Fibroblast of gingiva (primary cell): ENCODE data around the gene TRPV6.

Experiments used
- DNase-seq: peaks from one replicate; pipeline ENCODE4 v3.0.0-alpha.2; 2011; ENCODE audit warnings: low read depth

The TRPV6 gene

GRCh38 chr7:142868188-142868985 lies 17.2 kb downstream of the TRPV6 start:
- DNase-seq, result no peak

- DNase-seq, result no peak
Measured at GRCh38 chr7:142867398-142868187, 18.0 kb downstream of the TRPV6 start.

DNA sequence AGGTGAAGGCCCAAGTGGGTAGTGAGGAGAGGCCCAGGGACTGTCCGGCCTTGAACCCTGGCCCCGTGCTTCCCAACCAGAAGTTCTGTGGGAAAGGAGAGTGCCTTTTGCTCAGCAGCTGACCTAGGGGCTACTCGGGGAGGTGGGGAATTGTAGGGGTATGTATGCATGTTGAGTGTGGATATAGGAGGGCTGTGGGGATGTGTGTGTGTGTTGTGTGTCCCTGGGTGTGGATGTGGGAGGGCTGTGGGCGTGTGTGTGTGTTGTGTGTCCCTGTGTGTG lies 18.5 kb downstream of the TRPV6 start:
- DNase-seq, result no peak

- DNase-seq, result no peak
Measured at GRCh38 chr7:142866361-142867096, 19.0 kb downstream of the TRPV6 start.

DNA sequence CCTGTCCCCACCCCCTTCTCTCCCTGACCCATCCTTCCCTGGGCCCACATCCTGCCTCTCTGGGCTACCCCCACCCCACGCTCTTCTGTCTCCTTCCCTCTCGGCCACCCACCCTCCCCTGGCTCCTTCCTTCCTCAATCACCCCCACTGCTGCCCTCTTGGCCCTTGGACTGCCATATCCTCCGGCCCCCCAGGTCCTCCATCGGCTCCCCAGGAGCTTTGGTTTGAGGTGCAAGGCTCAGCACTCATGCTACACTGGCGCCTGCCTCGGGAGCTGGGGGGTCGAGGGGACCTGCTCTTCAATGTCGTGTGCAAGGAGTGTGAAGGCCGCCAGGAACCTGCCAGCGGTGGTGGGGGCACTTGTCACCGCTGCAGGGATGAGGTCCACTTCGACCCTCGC lies 19.8 kb downstream of the TRPV6 start:
- DNase-seq, result no peak

DNA sequence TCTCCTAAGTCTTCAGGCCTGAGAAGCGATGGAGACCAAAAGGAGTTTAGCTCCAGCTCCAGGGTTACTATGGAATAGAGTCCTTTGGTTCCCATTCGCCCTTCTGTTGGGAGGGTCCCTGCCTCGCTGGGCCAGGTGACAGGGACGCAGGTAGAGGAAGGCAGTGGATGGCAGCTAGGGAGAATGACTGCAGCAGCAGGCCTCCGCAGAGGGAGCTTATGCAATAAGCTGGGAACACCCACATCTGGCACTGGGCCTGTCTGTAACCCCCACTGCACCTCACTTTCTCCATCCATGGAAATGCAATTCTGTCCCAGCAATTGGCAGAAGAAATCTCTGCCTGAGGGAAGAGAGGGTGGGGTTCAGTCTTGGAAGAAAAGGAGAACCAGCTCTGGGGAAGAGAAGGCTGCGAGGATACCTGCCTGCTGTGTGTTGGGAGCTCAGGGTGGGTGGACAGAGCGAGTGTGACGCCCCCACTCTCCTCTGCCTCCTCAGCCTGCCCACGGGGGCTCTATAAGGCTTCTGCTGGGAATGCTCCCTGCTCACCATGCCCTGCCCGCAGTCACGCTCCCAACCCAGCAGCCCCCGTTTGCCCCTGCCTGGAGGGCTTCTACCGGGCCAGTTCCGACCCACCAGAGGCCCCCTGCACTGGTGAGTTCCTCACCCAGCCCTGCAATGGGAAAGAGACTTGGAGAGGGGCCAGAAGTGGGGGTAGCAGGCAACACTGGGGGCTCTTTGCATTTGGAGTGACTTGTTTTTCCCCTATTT lies 20.4 kb downstream of the TRPV6 start:
- no peak for DNase-seq

DNA sequence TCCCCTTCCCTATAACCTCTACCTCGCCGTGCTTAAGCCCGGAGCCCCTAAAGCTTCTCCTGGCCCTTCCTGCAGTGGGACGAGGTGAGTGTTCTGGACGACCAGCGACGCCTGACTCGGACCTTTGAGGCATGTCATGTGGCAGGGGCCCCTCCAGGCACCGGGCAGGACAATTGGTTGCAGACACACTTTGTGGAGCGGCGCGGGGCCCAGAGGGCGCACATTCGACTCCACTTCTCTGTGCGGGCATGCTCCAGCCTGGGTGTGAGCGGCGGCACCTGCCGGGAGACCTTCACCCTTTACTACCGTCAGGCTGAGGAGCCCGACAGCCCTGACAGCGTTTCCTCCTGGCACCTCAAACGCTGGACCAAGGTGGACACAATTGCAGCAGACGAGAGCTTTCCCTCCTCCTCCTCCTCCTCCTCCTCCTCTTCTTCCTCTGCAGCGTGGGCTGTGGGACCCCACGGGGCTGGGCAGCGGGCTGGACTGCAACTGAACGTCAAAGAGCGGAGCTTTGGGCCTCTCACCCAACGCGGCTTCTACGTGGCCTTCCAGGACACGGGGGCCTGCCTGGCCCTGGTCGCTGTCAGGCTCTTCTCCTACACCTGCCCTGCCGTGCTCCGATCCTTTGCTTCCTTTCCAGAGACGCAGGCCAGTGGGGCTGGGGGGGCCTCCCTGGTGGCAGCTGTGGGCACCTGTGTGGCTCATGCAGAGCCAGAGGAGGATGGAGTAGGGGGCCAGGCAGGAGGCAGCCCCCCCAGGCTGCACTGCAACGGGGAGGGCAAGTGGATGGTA lies 21.5 kb downstream of the TRPV6 start:
- no peak for DNase-seq

DNA sequence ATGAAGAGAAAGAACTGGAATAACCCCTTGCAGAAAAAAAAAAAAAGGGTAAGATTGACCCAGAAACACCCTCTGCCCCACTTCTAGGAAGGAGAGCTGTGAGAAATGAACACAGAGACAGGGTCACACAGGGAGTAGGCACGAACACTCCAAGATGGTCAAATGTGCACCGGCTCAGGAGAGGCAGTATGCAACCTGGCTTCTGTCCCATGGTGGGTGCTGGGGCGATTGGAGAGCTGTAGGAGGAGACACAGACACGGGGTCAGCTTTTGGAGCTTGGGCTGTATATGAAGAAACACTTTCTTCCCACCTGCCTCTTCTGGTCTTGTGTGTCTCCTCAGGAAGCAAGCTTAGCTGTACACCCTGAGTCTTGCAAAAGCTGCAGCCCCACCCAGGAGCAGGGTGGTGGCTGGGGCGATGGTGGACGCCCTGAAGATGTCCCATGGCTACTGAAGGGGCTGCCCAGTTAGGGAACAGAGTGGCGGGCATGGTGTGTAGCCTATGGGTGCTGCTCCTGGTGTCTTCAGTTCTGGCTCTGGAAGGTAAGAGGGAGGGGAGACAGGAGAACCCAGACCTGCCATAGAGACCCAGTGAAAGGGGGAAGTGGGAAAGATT lies 22.7 kb downstream of the TRPV6 start:
- DNase-seq, result no peak

DNA sequence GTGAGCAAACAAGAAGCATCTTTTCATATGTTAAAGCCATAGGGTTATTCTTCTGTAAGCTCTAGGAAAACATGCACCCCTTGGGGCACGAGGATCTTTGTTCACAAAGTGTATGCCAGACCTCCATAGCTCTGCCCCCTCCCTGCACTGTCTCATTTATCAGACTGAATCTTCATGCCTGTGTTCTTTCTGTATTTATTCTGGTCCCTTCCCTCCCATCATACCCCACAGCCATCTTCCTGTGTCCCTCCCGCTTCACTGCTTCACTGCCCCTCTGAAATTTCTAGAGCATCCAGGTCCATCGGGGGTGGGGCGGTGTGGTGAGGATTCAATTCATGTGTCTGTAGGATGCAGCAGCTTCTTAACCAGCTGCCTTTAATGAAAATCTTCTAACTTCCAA lies 23.2 kb downstream of the TRPV6 start:
- no peak for DNase-seq

DNA sequence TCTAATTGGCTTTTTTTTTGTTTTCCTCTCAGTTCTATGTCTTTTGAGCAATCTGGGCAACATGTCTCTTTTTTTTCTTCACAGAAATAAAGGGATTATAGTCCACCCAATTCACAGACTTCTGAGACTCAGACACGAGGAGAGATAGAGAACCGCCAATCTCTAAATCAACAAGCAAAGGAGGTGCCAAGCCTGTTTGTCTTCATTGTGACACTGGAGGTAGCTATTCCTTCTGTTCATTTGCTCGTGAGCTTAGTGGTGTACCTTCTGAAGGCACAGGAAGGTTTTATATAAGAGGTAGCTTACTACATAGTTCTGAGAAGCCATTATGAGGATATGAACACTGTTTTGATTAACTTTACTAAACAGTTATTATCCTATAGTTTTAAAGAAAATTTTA lies 24.6 kb downstream of the TRPV6 start:
- DNase-seq, result no peak

- DNase-seq, result peak; percentile 86
Measured at GRCh38 chr7:142859829-142860228, 25.7 kb downstream of the TRPV6 start.

DNA sequence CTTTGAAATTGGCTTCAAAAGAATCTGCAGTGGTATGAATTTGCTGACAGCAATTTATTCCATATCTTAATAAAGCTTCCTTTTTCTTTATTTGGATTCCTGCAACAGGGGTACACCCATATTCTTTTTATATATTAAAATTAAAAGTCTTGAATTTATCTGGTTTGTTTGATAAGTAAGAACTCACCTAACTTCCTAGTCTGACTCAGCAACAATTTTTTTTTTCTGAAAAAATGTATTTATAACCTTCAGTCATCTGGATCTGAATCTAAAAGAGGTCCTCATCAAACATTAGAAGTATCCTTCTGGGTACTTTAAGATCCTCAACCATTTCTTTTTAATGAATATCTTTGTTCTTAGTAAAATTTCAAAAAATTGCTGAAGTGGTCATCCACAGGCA lies 26.1 kb downstream of the TRPV6 start:
- DNase-seq, result no peak

GRCh38 chr7:142857625-142858024 lies 27.9 kb downstream of the TRPV6 start:
- no peak for DNase-seq

- DNase-seq, result no peak
Measured at GRCh38 chr7:142856565-142857245, 28.8 kb downstream of the TRPV6 start.

DNA sequence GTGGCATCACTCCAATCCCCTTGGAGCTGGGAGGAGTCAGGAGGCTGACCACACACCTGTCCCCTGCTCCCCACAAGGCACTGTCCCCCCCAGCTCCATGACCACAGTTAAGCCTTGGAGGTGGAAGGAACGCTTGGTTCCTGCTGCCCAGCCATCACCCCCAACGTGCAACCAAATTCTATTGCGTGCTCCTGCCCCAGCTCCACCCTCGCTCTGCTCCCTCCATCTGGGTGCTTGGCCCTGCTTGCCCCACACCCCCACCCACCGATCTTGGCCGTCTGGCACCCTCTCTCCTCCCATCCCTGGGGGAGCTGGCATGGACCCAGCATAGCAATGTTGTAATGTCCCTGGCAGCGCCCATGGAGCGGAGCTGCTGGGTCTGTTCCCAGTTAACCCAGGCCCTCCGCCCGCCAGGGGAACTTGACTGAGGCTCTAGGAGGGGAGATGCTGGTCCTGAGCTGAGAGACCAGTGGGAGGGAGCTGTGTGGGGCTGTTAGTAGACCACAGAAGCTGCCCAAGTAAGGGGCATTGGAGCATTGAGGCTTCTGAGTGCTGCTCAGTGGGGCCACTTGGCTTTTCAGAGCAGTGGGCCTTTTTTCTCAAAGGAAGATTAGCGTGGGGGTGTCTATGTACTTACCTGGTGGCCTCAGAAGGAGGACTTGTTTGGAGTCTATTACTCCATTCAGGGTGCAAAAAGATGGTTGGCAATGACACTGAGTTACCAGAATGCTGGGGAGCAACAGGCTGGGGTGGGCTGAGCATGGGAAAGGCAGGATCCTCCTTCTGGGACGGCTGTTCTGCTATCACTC lies 29.6 kb downstream of the TRPV6 start:
- peak; percentile 86 for DNase-seq

DNA sequence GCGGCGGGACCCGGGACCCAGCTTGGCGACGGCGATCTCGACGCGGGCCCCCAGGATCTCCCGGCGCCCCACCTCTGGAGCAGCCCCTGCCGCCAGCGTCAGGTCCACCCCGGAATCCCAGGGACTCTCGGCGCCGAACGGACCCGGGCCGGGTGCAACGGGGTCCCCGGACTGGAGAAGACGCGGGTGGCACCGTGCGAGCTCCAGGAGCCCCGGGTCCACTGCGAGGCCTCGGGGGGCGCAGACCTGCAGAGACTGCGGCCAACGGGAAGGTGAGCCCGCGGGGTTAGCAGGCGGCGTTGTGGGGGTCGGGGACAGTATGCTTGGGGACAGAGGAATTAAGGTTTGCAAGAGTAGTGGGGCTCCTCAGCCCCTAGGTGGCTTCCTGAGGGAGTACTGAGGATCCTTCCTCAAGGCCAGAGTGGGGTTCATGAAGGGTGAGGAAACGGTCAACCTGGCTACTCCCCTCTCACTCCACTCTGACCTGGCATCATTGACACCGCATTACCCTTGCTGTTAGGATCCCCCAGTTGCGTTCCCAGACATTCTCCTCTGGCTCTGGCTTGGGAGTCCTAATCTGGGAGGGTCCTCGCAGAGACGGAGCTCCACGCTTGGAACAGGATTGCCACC lies 30.3 kb downstream of the TRPV6 start:
- no peak for DNase-seq

DNA sequence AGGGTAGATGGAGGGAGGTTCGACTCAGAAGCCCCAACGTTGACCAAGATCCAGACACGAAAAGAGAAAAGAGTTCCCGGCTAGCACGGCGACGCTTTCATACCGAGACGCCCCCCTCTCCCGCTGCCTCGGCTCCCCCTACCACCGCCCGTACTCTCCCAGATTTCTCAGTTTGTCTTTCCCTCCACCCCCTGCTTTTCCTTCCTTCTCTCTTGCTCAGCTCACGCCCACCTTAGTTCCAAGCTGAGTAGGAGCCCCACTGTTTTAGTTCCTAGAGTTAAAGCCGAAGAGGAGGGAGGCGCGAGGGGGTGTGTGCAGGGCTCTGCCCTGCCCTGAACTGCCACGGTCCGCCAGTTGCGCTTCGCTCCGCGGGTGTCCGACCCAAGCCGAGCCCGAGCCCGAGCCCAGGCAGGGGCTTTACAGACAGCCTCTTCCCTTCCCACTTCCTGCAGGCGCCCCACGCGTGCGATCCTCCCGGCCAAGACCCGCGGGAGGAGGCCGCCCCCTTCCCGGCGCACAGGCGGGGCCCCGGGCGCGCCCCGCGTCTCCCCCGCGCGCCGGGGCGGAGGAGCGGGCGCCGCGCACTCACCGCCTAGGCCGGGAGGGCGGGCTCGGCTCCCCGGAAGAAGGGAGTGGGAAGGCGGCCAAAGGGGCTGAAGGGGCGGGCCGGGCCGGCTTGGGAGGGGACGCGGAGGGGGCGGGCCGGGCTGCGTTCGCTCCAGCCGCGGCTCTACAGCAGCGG lies 31.0 kb downstream of the TRPV6 start, which contains the start of gene EPHB6:
Gene EPHB6 (plus strand): TSS at position 705 of the 742 bp plus-strand sequence. CDS start 8,152 bp downstream, outside the sequence.
- peak; percentile 82 for DNase-seq

- peak; percentile 44 for DNase-seq
Measured at GRCh38 chr7:142853739-142854371, 31.7 kb downstream of the TRPV6 start.
